Measurements from ENCODE around the gene MYBPC2. TPM values are rescaled to one million over a fixed set of nuclear protein-coding genes. Genes with fewer than 3 reads are reported as not detected.

MYBPC2 gene
- total and polyA plus RNA-seq, 12 donors: 0.03 to 1.6 TPM; not detected in 10

GRCh38 chr19:50449236-50449899 lies 16.7 kb downstream of the MYBPC2 start:
- Histone ChIP-seq H3K4me1 (replicated peaks in 1 of 2) (no peaks in the 10 kb centered on the region), H3K9me3 (replicated peaks in 1 of 3) (no peaks in the 10 kb centered on the region), H3K27ac (no peak overlapping the region), H3K4me3 (no peak overlapping the region), H3K27me3 (no peaks in the 10 kb centered on the region), H3K36me3 (replicated peaks in 1 of 2) (no peaks in the 10 kb centered on the region)
- 68 to 77% (median 75%) methylated on average over 7 to 14 of the region's 14 CpGs for WGBS, 4 donors
- no peak for DNase-seq
- intact Hi-C loops (cut with DNase I): no loop called here
- TF ChIP-seq CTCF (IDR thresholded peaks at IDR 0.05) (no peak), POLR2A (IDR thresholded peaks at IDR 0.05) (no peak)

- intact Hi-C loops (cut with DNase I): no loop called here
- H3K27ac ChIP-seq: no peak overlapping the region
- no peaks in the 10 kb centered on the region for H3K27me3 ChIP-seq
- no peak for DNase-seq
- TF ChIP-seq CTCF (IDR thresholded peaks at IDR 0.05) (no peak), POLR2A (IDR thresholded peaks at IDR 0.05) (no peak)
- H3K36me3 ChIP-seq (replicated peaks in 1 of 2): no peaks in the 10 kb centered on the region
- H3K4me3 ChIP-seq: no peak overlapping the region
- no peaks in the 10 kb centered on the region for H3K9me3 ChIP-seq (replicated peaks in 1 of 3)
- no peaks in the 10 kb centered on the region for H3K4me1 ChIP-seq (replicated peaks in 1 of 2)
- WGBS, 4 donors: 51 to 66% (median 57%) methylated on average over 20 to 30 of the region's 30 CpGs
Measured at GRCh38 chr19:50450369-50451222, 17.9 kb downstream of the MYBPC2 start.

- no peaks in the 10 kb centered on the region for H3K4me1 ChIP-seq (replicated peaks in 1 of 2)
- TF ChIP-seq CTCF (IDR thresholded peaks at IDR 0.05) (no peak), POLR2A (IDR thresholded peaks at IDR 0.05) (no peak)
- no peaks in the 10 kb centered on the region for H3K36me3 ChIP-seq (replicated peaks in 1 of 2)
- H3K27me3 ChIP-seq: no peaks in the 10 kb centered on the region
- intact Hi-C loops (cut with DNase I): no loop called here
- no peaks in the 10 kb centered on the region for H3K9me3 ChIP-seq (replicated peaks in 1 of 3)
- no peak overlapping the region for H3K27ac ChIP-seq
- no peak for DNase-seq
- H3K4me3 ChIP-seq: no peak overlapping the region
- 37 to 46% (median 42%) methylated on average over 2 to 13 of the region's 13 CpGs for WGBS, 4 donors
Measured at GRCh38 chr19:50451223-50451534, 18.5 kb downstream of the MYBPC2 start.

GRCh38 chr19:50453243-50453642 lies 20.6 kb downstream of the MYBPC2 start:
- peaks cover 3% of the 10 kb centered on the region for H3K27me3 ChIP-seq
- no peak for TF ChIP-seq POLR2A (IDR thresholded peaks at IDR 0.05)
- TF ChIP-seq CTCF (IDR thresholded peaks at IDR 0.05): no peak
- intact Hi-C loops (cut with DNase I): no loop called here

More at GRCh38 chr19:50453243-50453642, 20.6 kb downstream of the MYBPC2 start:
- Histone ChIP-seq H3K4me3 (no peak overlapping the region), H3K4me1 (replicated peaks in 1 of 2) (no peaks in the 10 kb centered on the region), H3K27ac (no peak overlapping the region), H3K9me3 (replicated peaks in 1 of 3) (no peaks in the 10 kb centered on the region), H3K36me3 (replicated peaks in 1 of 2) (no peaks in the 10 kb centered on the region)
- 89 to 97% (median 93%) methylated on average over 3 of the region's 3 CpGs for WGBS, 4 donors
- no peak for DNase-seq
